Measurements from ENCODE around the gene LOXHD1. TPM values are rescaled to one million over a fixed set of nuclear protein-coding genes. Genes with fewer than 3 reads are reported as not detected.

LOXHD1 gene
- total RNA-seq, 1 experiment from 2014 or later, result not detected

DNA sequence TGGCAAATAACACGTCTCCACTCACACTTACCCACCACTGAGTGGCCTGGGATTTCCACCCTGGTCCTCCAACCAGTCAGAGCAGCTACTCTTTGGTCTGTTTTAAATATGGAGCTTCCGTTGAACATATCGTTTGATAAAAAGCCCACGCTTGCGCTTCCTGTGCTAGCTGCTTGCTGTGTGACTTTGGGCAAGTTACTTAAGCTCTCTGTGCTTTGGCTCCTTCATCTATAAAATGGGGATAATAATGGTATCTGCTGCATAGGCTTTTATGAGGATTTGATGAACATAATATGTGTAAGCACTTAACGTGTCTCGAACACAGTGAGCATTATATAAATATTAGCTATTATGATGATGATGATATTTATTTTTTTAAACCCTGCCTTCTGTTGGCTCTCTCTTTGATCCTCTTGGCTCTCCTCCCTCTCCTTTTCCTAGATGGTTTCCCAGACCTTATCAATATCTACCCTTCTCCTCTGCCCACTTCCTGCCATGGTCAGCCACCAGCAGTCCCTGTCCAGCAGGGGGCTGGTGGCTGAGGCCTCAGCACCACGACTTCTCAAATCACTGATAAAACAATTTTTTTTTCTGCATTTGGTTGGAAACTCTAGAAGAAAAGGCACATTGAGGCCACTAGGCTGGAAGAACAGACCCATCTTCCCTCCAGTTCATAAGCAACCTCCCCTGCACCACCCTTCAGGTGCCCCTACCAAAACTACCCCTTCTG lies 191.9 kb downstream of the LOXHD1 start:
- Mint-ChIP-seq H3K4me3 (ENCODE audit: unreplicated experiment) (no peak overlapping the region), H3K36me3 (ENCODE audit: insufficient read depth, unreplicated experiment) (no peaks in the 10 kb centered on the region)
- CTCF ChIA-PET, result no interaction called here

DNA sequence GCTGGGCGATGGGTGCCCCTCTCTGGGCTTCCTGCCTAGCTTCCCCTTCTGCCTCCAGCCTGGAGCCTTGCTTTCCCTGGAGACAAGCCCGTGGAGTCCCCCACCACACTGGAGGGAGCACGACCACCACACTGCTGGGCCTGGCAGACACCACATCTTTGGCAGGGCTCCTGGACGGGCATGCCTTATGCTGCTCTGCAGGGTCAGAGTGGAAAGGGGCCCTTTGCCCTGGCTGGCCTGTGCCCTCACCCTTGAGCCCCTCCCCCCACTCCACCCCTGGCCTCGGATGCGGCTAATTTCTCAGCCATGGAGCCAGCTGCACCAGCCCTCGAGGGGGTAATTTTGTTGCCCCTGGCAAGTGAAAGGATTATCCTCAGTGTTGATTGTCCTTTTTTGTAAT lies 194.5 kb downstream of the LOXHD1 start:
- no peak for DNase-seq
- ChIA-PET CTCF (no interaction called here), POLR2A (no interaction called here)
- Histone ChIP-seq H3K9me3 (no peaks in the 10 kb centered on the region), H3K4me3 (ENCODE audit: low read depth, low read length) (no peak overlapping the region), H3K27me3 (replicated peaks; ENCODE audit: control insufficient read depth, insufficient read depth, low read length) (no peaks in the 10 kb centered on the region), H3K36me3 (ENCODE audit: control insufficient read depth, insufficient read depth, low read length) (no peaks in the 10 kb centered on the region), H3K4me1 (no peaks in the 10 kb centered on the region)
- Mint-ChIP-seq H3K9me3 (ENCODE audit: unreplicated experiment) (no peaks in the 10 kb centered on the region), H3K4me1 (ENCODE audit: low read depth, unreplicated experiment) (no peaks in the 10 kb centered on the region), H3K27me3 (ENCODE audit: insufficient read depth, unreplicated experiment) (peaks cover 21% of the 10 kb centered on the region), H3K4me3 (ENCODE audit: unreplicated experiment) (no peak overlapping the region), H3K36me3 (ENCODE audit: insufficient read depth, unreplicated experiment) (no peaks in the 10 kb centered on the region), H3K27ac (ENCODE audit: unreplicated experiment) (no peak overlapping the region)
- no peak for TF ChIP-seq CTCF (IDR thresholded peaks at IDR 0.05; ENCODE audit: insufficient read depth in 1 of 2, low read depth in 1 of 2, low read length in 1 of 2, severe bottlenecking in 1 of 2, unreplicated experiment in 1 of 2)
- intact Hi-C loops (cut with micrococcal nuclease; ENCODE audit: unreplicated experiment), result no loop called here
- BruUV-seq (replicated peaks), result no TSS peak

More for the DNA sequence above, 191.9 kb downstream of the LOXHD1 start:
- peak in 1 of 2 experiments; percentile 9 for TF ChIP-seq CTCF (IDR thresholded peaks at IDR 0.05; ENCODE audit: insufficient read depth in 1 of 2, low read depth in 1 of 2, low read length in 1 of 2, severe bottlenecking in 1 of 2, unreplicated experiment in 1 of 2)
- Histone ChIP-seq H3K9me3 (no peaks in the 10 kb centered on the region), H3K27me3 (replicated peaks; ENCODE audit: control insufficient read depth, insufficient read depth, low read length) (no peaks in the 10 kb centered on the region), H3K4me1 (no peaks in the 10 kb centered on the region), H3K4me3 (ENCODE audit: low read depth, low read length) (no peak overlapping the region), H3K36me3 (ENCODE audit: control insufficient read depth, insufficient read depth, low read length) (no peaks in the 10 kb centered on the region)
- intact Hi-C loops (cut with micrococcal nuclease; ENCODE audit: unreplicated experiment), result no loop called here
- Mint-ChIP-seq H3K4me1 (ENCODE audit: low read depth, unreplicated experiment) (no peaks in the 10 kb centered on the region), H3K27me3 (ENCODE audit: insufficient read depth, unreplicated experiment) (peaks cover 23% of the 10 kb centered on the region), H3K27ac (ENCODE audit: unreplicated experiment) (no peak overlapping the region), H3K9me3 (ENCODE audit: unreplicated experiment) (no peaks in the 10 kb centered on the region)
- no TSS peak for BruUV-seq (replicated peaks)
- POLR2A ChIA-PET, result no interaction called here
- no peak for DNase-seq

DNA sequence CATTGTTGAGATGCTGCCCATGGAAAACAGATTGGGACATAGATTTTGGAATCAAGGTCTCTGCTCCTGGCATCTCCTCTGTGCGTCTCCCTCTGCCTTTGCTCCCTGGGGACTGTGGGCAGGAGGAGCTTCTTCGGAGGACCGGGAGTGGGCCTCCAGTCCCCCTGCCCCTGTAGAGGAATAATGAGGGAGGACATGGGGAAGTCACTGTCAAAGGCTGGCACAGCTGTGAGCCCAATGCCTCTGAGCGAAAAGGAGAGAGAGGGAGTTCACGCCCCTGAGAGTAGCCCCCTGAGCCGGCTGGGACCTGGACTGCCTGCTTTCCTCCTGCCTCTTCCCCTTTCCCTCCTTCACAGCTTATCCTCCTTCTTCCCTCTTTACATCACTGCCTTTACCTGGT lies 195.0 kb downstream of the LOXHD1 start:
- H3K4me3 ChIP-seq (ENCODE audit: low read depth, low read length), result no peak overlapping the region
- BruUV-seq (replicated peaks), result no TSS peak
- no peaks in the 10 kb centered on the region for H3K36me3 Mint-ChIP-seq (ENCODE audit: insufficient read depth, unreplicated experiment)
- no peaks in the 10 kb centered on the region for H3K4me1 ChIP-seq
- POLR2A ChIA-PET, result no interaction called here
- H3K27me3 ChIP-seq (replicated peaks; ENCODE audit: control insufficient read depth, insufficient read depth, low read length), result no peaks in the 10 kb centered on the region
- no peak overlapping the region for H3K27ac Mint-ChIP-seq (ENCODE audit: unreplicated experiment)
- H3K27me3 Mint-ChIP-seq (ENCODE audit: insufficient read depth, unreplicated experiment), result peaks cover 21% of the 10 kb centered on the region
- H3K4me1 Mint-ChIP-seq (ENCODE audit: low read depth, unreplicated experiment), result no peaks in the 10 kb centered on the region
- no peaks in the 10 kb centered on the region for H3K9me3 ChIP-seq
- CTCF ChIA-PET, result no interaction called here
- intact Hi-C loops (cut with micrococcal nuclease; ENCODE audit: unreplicated experiment), result no loop called here
- H3K9me3 Mint-ChIP-seq (ENCODE audit: unreplicated experiment), result no peaks in the 10 kb centered on the region
- no peak for DNase-seq
- no peaks in the 10 kb centered on the region for H3K36me3 ChIP-seq (ENCODE audit: control insufficient read depth, insufficient read depth, low read length)
- TF ChIP-seq CTCF (IDR thresholded peaks at IDR 0.05; ENCODE audit: insufficient read depth in 1 of 2, low read depth in 1 of 2, low read length in 1 of 2, severe bottlenecking in 1 of 2, unreplicated experiment in 1 of 2), result no peak
- no peak overlapping the region for H3K4me3 Mint-ChIP-seq (ENCODE audit: unreplicated experiment)

Data from Caco-2 (cell line).